K562 (cell line): ENCODE measurements around the gene RRAGD. TPM values are rescaled to one million over a fixed set of nuclear protein-coding genes. Genes with fewer than 3 reads are reported as not detected.

Experiments
- CREB1 ChIP-seq, 2 experiments: sonication (generic) in 1 of 2; formaldehyde crosslinking in 1 of 2; IDR thresholded peaks; 2 replicates each; pipeline versions ENCODE4 v1.6.1 to v1.8.0; 2012 to 2022; ENCODE audit warnings: inconsistent platforms in 1 of 2, mild to moderate bottlenecking in 1 of 2, missing genetic modification reagents in 1 of 2, moderate library complexity in 1 of 2
- GTF2E2 ChIP-seq: fragments of 200-800 bp; sonication (Bioruptor generic); IDR thresholded peaks from 2 replicates; pipeline ENCODE4 v1.6.1; 2016; ENCODE audit warnings: missing genetic modification characterization, missing compliant biosample characterization
- HMG20B ChIP-seq: fragments of 250-450 bp; sonication (Bioruptor Pico); IDR thresholded peaks from 2 replicates; pipeline ENCODE4 v1.5.0; 2021; ENCODE audit warnings: mild to moderate bottlenecking
- MBD1 ChIP-seq: fragments of 250-450 bp; sonication (Bioruptor Pico); IDR thresholded peaks from 2 replicates; pipeline ENCODE4 v1.8.0; 2022; ENCODE audit warnings: inconsistent platforms
- POLR2H ChIP-seq: IDR thresholded peaks from 2 replicates; pipeline ENCODE4 v1.6.1; 2016; ENCODE audit warnings: missing genetic modification characterization, low read depth, mild to moderate bottlenecking, control low read depth, missing compliant biosample characterization, moderate library complexity
- RBM14 ChIP-seq: fragments of 200-400 bp; formaldehyde crosslinking; IDR thresholded peaks from 2 replicates; pipeline ENCODE4 v1.6.1; 2018; ENCODE audit warnings: low read depth, mild to moderate bottlenecking, low read length, moderate library complexity, borderline replicate concordance; ENCODE audit not compliant: insufficient read depth
- RBM34 ChIP-seq: fragments of 200-400 bp; formaldehyde crosslinking; IDR thresholded peaks from 2 replicates; pipeline ENCODE4 v1.6.1; 2018; ENCODE audit warnings: low read length, borderline replicate concordance; ENCODE audit not compliant: insufficient read depth
- SMC3 ChIP-seq: conservative IDR thresholded peaks from 2 replicates; pipeline ENCODE4 v1.6.1; 2011; ENCODE audit warnings: low read depth, low read length, improper control_type of control experiment; ENCODE audit not compliant: insufficient read depth
- SP1 ChIP-seq: sonication (generic); formaldehyde crosslinking; IDR thresholded peaks from 2 replicates; pipeline ENCODE4 v1.8.1; 2022; ENCODE audit warnings: mild to moderate bottlenecking, missing genetic modification reagents
- ZNF24 ChIP-seq: fragments of 450-650 bp; IDR thresholded peaks from 2 replicates; pipeline ENCODE4 v1.6.1; 2016
- ZNF639 ChIP-seq, 2 experiments: fragments of 200-800 bp in 1 of 2; sonication (Bioruptor generic) in 1 of 2; sonication (generic) in 1 of 2; formaldehyde crosslinking in 1 of 2; IDR thresholded peaks in 1 of 2; conservative IDR thresholded peaks in 1 of 2; 2 replicates each; pipeline versions ENCODE4 v1.5.0 to v1.6.1; 2016 to 2020; ENCODE audit warnings: missing compliant biosample characterization in 1 of 2, missing genetic modification characterization in 1 of 2, missing genetic modification reagents in 1 of 2
- polyA plus RNA-seq, 8 experiments: library from polyadenylated mRNA; depleted of rRNA in 4 of 8; stranded (reverse) in 5 of 8; unstranded in 3 of 8; fragments of >200 nt; fragmentation: Nextera tagmentation in 2 of 8; fragmentation: Illumina TruSeq in 1 of 8; extraction: Ambion mirVana in 2 of 8; extraction: Trizol in 1 of 8; gene quantifications; 2 replicates each; pipeline versions ENCODE4 v1.2.1 to v1.2.3, GENCODE V29; 2011 to 2014; ENCODE audit warnings: inconsistent platforms in 1 of 8, missing spikeins in 1 of 8
- total RNA-seq, 7 experiments: library from RNA; depleted of rRNA in 6 of 7; stranded (reverse); fragments of >200 nt in 6 of 7; fragmentation: Illumina TruSeq in 2 of 7; extraction: Trizol in 2 of 7; gene quantifications; 2 replicates each; pipeline versions ENCODE4 v1.2.1 to v1.2.3, GENCODE V29; 2011 to 2021; ENCODE audit warnings: low replicate concordance in 1 of 7
- TF ChIP-seq, protein P1 (sequence below): fragments of 200-400 bp; formaldehyde crosslinking; IDR thresholded peaks from 2 replicates; pipeline ENCODE4 v1.6.1; 2017; ENCODE audit warnings: mild to moderate bottlenecking, low read depth, low read length, moderate library complexity
- TF ChIP-seq, protein P2 (sequence below): sonication (generic); formaldehyde crosslinking; IDR thresholded peaks from 2 replicates; pipeline ENCODE4 v1.8.0; 2023; ENCODE audit warnings: mild to moderate bottlenecking, missing genetic modification reagents
- TF ChIP-seq, protein P3 (sequence below): fragments of 450-650 bp; formaldehyde crosslinking; IDR thresholded peaks from 2 replicates; pipeline ENCODE4 v1.4.0; 2022; ENCODE audit warnings: mild to moderate bottlenecking, moderate library complexity
- TF ChIP-seq, protein P4 (sequence below): sonication (generic); formaldehyde crosslinking; IDR thresholded peaks from 2 replicates; pipeline ENCODE4 v1.8.1; 2023; ENCODE audit warnings: mild to moderate bottlenecking, missing genetic modification reagents

Gene RRAGD
- total and polyA plus RNA-seq, 9 of the 15 experiments (the other 6 are each of a cell fraction or from before 2014, with no cell fraction given) = 0.03 to 0.07 (median 0.04) TPM; not detected in 6

GRCh38 chr6:89353118-89353556 is 58.9 kb downstream of the RRAGD start (continued):
- peak; percentile 72 for TF ChIP-seq MBD1 (CRISPR knock-in tag)
- TF ChIP-seq, protein P1, sequence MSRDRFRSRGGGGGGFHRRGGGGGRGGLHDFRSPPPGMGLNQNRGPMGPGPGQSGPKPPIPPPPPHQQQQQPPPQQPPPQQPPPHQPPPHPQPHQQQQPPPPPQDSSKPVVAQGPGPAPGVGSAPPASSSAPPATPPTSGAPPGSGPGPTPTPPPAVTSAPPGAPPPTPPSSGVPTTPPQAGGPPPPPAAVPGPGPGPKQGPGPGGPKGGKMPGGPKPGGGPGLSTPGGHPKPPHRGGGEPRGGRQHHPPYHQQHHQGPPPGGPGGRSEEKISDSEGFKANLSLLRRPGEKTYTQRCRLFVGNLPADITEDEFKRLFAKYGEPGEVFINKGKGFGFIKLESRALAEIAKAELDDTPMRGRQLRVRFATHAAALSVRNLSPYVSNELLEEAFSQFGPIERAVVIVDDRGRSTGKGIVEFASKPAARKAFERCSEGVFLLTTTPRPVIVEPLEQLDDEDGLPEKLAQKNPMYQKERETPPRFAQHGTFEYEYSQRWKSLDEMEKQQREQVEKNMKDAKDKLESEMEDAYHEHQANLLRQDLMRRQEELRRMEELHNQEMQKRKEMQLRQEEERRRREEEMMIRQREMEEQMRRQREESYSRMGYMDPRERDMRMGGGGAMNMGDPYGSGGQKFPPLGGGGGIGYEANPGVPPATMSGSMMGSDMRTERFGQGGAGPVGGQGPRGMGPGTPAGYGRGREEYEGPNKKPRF = no peak
- TF ChIP-seq RBM34 = no peak
- no peak for TF ChIP-seq SMC3
- TF ChIP-seq GTF2E2 (tag) = 0 out of 2 replicates have a peak, but pooled peaks have one; percentile 67
- TF ChIP-seq HMG20B (CRISPR knock-in tag) = no peak
- no peak for TF ChIP-seq ZNF24
- TF ChIP-seq RBM14 = no peak
- TF ChIP-seq SP1 (CRISPR knock-in tag) = no peak
- no peak for TF ChIP-seq CREB1 (IDR thresholded peaks at IDR 0.05)
- TF ChIP-seq CREB1 (CRISPR knock-in tag; IDR thresholded peaks at IDR 0.05) = no peak
- TF ChIP-seq, protein P2, sequence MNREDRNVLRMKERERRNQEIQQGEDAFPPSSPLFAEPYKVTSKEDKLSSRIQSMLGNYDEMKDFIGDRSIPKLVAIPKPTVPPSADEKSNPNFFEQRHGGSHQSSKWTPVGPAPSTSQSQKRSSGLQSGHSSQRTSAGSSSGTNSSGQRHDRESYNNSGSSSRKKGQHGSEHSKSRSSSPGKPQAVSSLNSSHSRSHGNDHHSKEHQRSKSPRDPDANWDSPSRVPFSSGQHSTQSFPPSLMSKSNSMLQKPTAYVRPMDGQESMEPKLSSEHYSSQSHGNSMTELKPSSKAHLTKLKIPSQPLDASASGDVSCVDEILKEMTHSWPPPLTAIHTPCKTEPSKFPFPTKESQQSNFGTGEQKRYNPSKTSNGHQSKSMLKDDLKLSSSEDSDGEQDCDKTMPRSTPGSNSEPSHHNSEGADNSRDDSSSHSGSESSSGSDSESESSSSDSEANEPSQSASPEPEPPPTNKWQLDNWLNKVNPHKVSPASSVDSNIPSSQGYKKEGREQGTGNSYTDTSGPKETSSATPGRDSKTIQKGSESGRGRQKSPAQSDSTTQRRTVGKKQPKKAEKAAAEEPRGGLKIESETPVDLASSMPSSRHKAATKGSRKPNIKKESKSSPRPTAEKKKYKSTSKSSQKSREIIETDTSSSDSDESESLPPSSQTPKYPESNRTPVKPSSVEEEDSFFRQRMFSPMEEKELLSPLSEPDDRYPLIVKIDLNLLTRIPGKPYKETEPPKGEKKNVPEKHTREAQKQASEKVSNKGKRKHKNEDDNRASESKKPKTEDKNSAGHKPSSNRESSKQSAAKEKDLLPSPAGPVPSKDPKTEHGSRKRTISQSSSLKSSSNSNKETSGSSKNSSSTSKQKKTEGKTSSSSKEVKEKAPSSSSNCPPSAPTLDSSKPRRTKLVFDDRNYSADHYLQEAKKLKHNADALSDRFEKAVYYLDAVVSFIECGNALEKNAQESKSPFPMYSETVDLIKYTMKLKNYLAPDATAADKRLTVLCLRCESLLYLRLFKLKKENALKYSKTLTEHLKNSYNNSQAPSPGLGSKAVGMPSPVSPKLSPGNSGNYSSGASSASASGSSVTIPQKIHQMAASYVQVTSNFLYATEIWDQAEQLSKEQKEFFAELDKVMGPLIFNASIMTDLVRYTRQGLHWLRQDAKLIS (CRISPR knock-in tag) = no peak
- TF ChIP-seq, protein P3, sequence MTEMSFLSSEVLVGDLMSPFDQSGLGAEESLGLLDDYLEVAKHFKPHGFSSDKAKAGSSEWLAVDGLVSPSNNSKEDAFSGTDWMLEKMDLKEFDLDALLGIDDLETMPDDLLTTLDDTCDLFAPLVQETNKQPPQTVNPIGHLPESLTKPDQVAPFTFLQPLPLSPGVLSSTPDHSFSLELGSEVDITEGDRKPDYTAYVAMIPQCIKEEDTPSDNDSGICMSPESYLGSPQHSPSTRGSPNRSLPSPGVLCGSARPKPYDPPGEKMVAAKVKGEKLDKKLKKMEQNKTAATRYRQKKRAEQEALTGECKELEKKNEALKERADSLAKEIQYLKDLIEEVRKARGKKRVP = no peak
- TF ChIP-seq POLR2H (tag) = no peak
- no peak for TF ChIP-seq ZNF639 (CRISPR knock-in tag; conservative IDR thresholded peaks at IDR 0.05 in 1 of 2, IDR thresholded peaks at IDR 0.05 in 1 of 2)
- TF ChIP-seq, protein P4, sequence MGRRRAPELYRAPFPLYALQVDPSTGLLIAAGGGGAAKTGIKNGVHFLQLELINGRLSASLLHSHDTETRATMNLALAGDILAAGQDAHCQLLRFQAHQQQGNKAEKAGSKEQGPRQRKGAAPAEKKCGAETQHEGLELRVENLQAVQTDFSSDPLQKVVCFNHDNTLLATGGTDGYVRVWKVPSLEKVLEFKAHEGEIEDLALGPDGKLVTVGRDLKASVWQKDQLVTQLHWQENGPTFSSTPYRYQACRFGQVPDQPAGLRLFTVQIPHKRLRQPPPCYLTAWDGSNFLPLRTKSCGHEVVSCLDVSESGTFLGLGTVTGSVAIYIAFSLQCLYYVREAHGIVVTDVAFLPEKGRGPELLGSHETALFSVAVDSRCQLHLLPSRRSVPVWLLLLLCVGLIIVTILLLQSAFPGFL (CRISPR knock-in tag) = no peak
